Measurements from ENCODE around the gene OTULIN. TPM values are rescaled to one million over a fixed set of nuclear protein-coding genes. Genes with fewer than 3 reads are reported as not detected.

OTULIN gene
- total RNA-seq, 2 experiments from 2014 or later = 82.7 to 86.6 TPM

GRCh38 chr5:14671414-14671813, 6.9 kb downstream of the OTULIN start:
- Mint-ChIP-seq H3K27me3 (no peaks in the 10 kb centered on the region), H3K4me3 (peak overlapping the region; percentile 49), H3K27ac (peak overlapping the region; percentile 64), H3K36me3 (peaks cover 26% of the 10 kb centered on the region), H3K4me1 (peaks cover 76% of the 10 kb centered on the region), H3K9me3 (no peaks in the 10 kb centered on the region)
- no peak for ATAC-seq (ENCODE audit: low read depth)
- POLR2A ChIA-PET = interaction anchor here (0.6 kb wide), 1 partner anchor 219 kb away, joined by 3 read pairs; no protein-coding TSS in a partner anchor
- no peak for DNase-seq

- no peaks in the 10 kb centered on the region for H3K9me3 Mint-ChIP-seq
- peak overlapping the region; percentile 47 for H3K27ac Mint-ChIP-seq
- peak overlapping the region; percentile 21 for H3K4me3 Mint-ChIP-seq
- POLR2A ChIA-PET = interaction anchor here (0.6 kb wide), 1 partner anchor 219 kb away, joined by 3 read pairs; no protein-coding TSS in a partner anchor
- no peaks in the 10 kb centered on the region for H3K27me3 Mint-ChIP-seq
- ATAC-seq (ENCODE audit: low read depth) = no peak
- H3K36me3 Mint-ChIP-seq = peaks cover 24% of the 10 kb centered on the region
- H3K4me1 Mint-ChIP-seq = peaks cover 74% of the 10 kb centered on the region
- no peak for DNase-seq
Measured at GRCh38 chr5:14672082-14672481, 7.6 kb downstream of the OTULIN start.

GRCh38 chr5:14672484-14673394, 8.2 kb downstream of the OTULIN start:
- Mint-ChIP-seq H3K4me1 (peaks cover 70% of the 10 kb centered on the region), H3K4me3 (no peak overlapping the region), H3K27me3 (no peaks in the 10 kb centered on the region), H3K9me3 (no peaks in the 10 kb centered on the region), H3K27ac (peak overlapping the region; percentile 47), H3K36me3 (peaks cover 23% of the 10 kb centered on the region)
- ATAC-seq (ENCODE audit: low read depth) (no peak), DNase-seq (no peak)
- POLR2A ChIA-PET = interaction anchor here (1.5 kb wide), 1 partner anchor 8 kb away, joined by 3 read pairs; the partner anchor contains the start of gene OTULIN

GRCh38 chr5:14673443-14673842, 8.9 kb downstream of the OTULIN start:
- Mint-ChIP-seq H3K4me1 (peaks cover 68% of the 10 kb centered on the region), H3K27me3 (no peaks in the 10 kb centered on the region), H3K27ac (no peak overlapping the region), H3K9me3 (no peaks in the 10 kb centered on the region), H3K36me3 (peaks cover 25% of the 10 kb centered on the region), H3K4me3 (no peak overlapping the region)
- DNase-seq (no peak), ATAC-seq (ENCODE audit: low read depth) (no peak)
- POLR2A ChIA-PET = interaction anchor here (1.5 kb wide), 1 partner anchor 9 kb away, joined by 3 read pairs; the partner anchor contains the start of gene OTULIN

GRCh38 chr5:14674983-14675854, 10.7 kb downstream of the OTULIN start:
- H3K36me3 Mint-ChIP-seq = peaks cover 25% of the 10 kb centered on the region
- POLR2A ChIA-PET = interaction anchor here (0.7 to 0.9 kb wide), 2 partner anchors 9 to 10 kb away, joined by 3 to 4 read pairs; no protein-coding TSS in a partner anchor

GRCh38 chr5:14675865-14676300, 11.4 kb downstream of the OTULIN start:
- ATAC-seq (ENCODE audit: low read depth) = peak; percentile 44
- no peaks in the 10 kb centered on the region for H3K9me3 Mint-ChIP-seq
- H3K4me3 Mint-ChIP-seq = peak overlapping the region; percentile 71
- no peaks in the 10 kb centered on the region for H3K27me3 Mint-ChIP-seq
- H3K27ac Mint-ChIP-seq = peak overlapping the region; percentile 78
- H3K36me3 Mint-ChIP-seq = peaks cover 28% of the 10 kb centered on the region
- DNase-seq = no peak
- H3K4me1 Mint-ChIP-seq = peaks cover 67% of the 10 kb centered on the region
- POLR2A ChIA-PET = no interaction called here

More at GRCh38 chr5:14674983-14675854, 10.7 kb downstream of the OTULIN start:
- Mint-ChIP-seq H3K27ac (peak overlapping the region; percentile 78), H3K9me3 (no peaks in the 10 kb centered on the region), H3K4me3 (peak overlapping the region; percentile 71), H3K4me1 (peaks cover 67% of the 10 kb centered on the region), H3K27me3 (no peaks in the 10 kb centered on the region)
- ATAC-seq (ENCODE audit: low read depth) = no peak
- DNase-seq = no peak

GRCh38 chr5:14676320-14676719, 11.8 kb downstream of the OTULIN start:
- no peaks in the 10 kb centered on the region for H3K27me3 Mint-ChIP-seq
- peak overlapping the region; percentile 71 for H3K4me3 Mint-ChIP-seq
- H3K9me3 Mint-ChIP-seq = no peaks in the 10 kb centered on the region
- DNase-seq = peak; percentile 49
- H3K27ac Mint-ChIP-seq = peak overlapping the region; percentile 78
- ATAC-seq (ENCODE audit: low read depth) = peak; percentile 84
- peaks cover 26% of the 10 kb centered on the region for H3K36me3 Mint-ChIP-seq
- POLR2A ChIA-PET = interaction anchor here (0.5 kb wide), 1 partner anchor 9 kb away, joined by 3 read pairs; no protein-coding TSS in a partner anchor
- H3K4me1 Mint-ChIP-seq = peaks cover 62% of the 10 kb centered on the region

GRCh38 chr5:14678773-14679334, 14.3 kb downstream of the OTULIN start:
- Mint-ChIP-seq H3K36me3 (peaks cover 33% of the 10 kb centered on the region), H3K27me3 (no peaks in the 10 kb centered on the region), H3K4me1 (peaks cover 42% of the 10 kb centered on the region), H3K4me3 (no peak overlapping the region), H3K27ac (no peak overlapping the region), H3K9me3 (no peaks in the 10 kb centered on the region)
- ATAC-seq (ENCODE audit: low read depth) (no peak), DNase-seq (no peak)
- POLR2A ChIA-PET = no interaction called here

GRCh38 chr5:14679595-14679994, 15.1 kb downstream of the OTULIN start:
- H3K36me3 Mint-ChIP-seq = peaks cover 28% of the 10 kb centered on the region
- peaks cover 38% of the 10 kb centered on the region for H3K4me1 Mint-ChIP-seq
- H3K9me3 Mint-ChIP-seq = no peaks in the 10 kb centered on the region
- DNase-seq = no peak
- H3K4me3 Mint-ChIP-seq = no peak overlapping the region
- POLR2A ChIA-PET = no interaction called here
- H3K27me3 Mint-ChIP-seq = no peaks in the 10 kb centered on the region
- no peak overlapping the region for H3K27ac Mint-ChIP-seq
- ATAC-seq (ENCODE audit: low read depth) = no peak

GRCh38 chr5:14681236-14681752, 16.8 kb downstream of the OTULIN start:
- POLR2A ChIA-PET = no interaction called here
- Mint-ChIP-seq H3K9me3 (no peaks in the 10 kb centered on the region), H3K27me3 (no peaks in the 10 kb centered on the region), H3K27ac (no peak overlapping the region), H3K4me1 (peaks cover 29% of the 10 kb centered on the region), H3K36me3 (peaks cover 27% of the 10 kb centered on the region), H3K4me3 (no peak overlapping the region)
- no peak for DNase-seq
- no peak for ATAC-seq (ENCODE audit: low read depth)

- Mint-ChIP-seq H3K27me3 (no peaks in the 10 kb centered on the region), H3K4me3 (no peak overlapping the region), H3K36me3 (peaks cover 40% of the 10 kb centered on the region), H3K27ac (no peak overlapping the region), H3K4me1 (peaks cover 19% of the 10 kb centered on the region), H3K9me3 (no peaks in the 10 kb centered on the region)
- DNase-seq (no peak), ATAC-seq (ENCODE audit: low read depth) (no peak)
- POLR2A ChIA-PET = interaction anchor here (0.8 kb wide), 1 partner anchor 16 kb away, joined by 5 read pairs; no protein-coding TSS in a partner anchor
Measured at GRCh38 chr5:14683906-14684455, 19.5 kb downstream of the OTULIN start.

GRCh38 chr5:14684757-14685156, 20.2 kb downstream of the OTULIN start:
- POLR2A ChIA-PET = interaction anchor here (0.7 to 1.3 kb wide), 3 partner anchors 8 to 17 kb away, joined by 3 to 5 read pairs (median 3); no protein-coding TSS in a partner anchor
- no peak overlapping the region for H3K4me3 Mint-ChIP-seq
- H3K4me1 Mint-ChIP-seq = peaks cover 15% of the 10 kb centered on the region
- H3K27me3 Mint-ChIP-seq = no peaks in the 10 kb centered on the region
- H3K27ac Mint-ChIP-seq = no peak overlapping the region
- H3K36me3 Mint-ChIP-seq = peaks cover 48% of the 10 kb centered on the region
- no peaks in the 10 kb centered on the region for H3K9me3 Mint-ChIP-seq
- ATAC-seq (ENCODE audit: low read depth) = no peak
- no peak for DNase-seq
